GM23338 (cell line): ENCODE results near the gene SERGEF.

Experiments
- CREB1 ChIP-seq: fragments of 250-450 bp; sonication (Bioruptor Pico); IDR thresholded peaks from 2 replicates; pipeline ENCODE4 v1.5.0; 2020; ENCODE audit warnings: low read depth, mild to moderate bottlenecking, moderate library complexity
- EZH2 ChIP-seq: fragments of 200-600 bp; sonication (generic); IDR thresholded peaks from one replicate; pipeline ENCODE4 v1.8.0; 2017; ENCODE audit warnings: antibody characterized with exemption, mild to moderate bottlenecking, low read depth; ENCODE audit not compliant: unreplicated experiment
- EZH2phosphoT487 ChIP-seq: fragments of 200-600 bp; sonication (generic); IDR thresholded peaks from one replicate; pipeline ENCODE4 v1.8.1; 2018; ENCODE audit warnings: antibody characterized with exemption; ENCODE audit not compliant: unreplicated experiment
- JUNB ChIP-seq: IDR thresholded peaks from one replicate; pipeline ENCODE4 v1.6.1; 2016; ENCODE audit warnings: antibody characterized with exemption; ENCODE audit not compliant: unreplicated experiment
- POLR2AphosphoS5 ChIP-seq: IDR thresholded peaks from 2 replicates; pipeline ENCODE4 v1.6.1; 2016; ENCODE audit warnings: antibody characterized with exemption, low read depth
- ZNF114 ChIP-seq: fragments of 250-450 bp; sonication (Bioruptor Pico); IDR thresholded peaks from 2 replicates; pipeline ENCODE4 v1.5.0; 2020; ENCODE audit warnings: mild to moderate bottlenecking, moderate library complexity
- ZNF331 ChIP-seq: fragments of 250-450 bp; sonication (Bioruptor Pico); IDR thresholded peaks from 2 replicates; pipeline ENCODE4 v1.5.0; 2020; ENCODE audit warnings: low read depth, mild to moderate bottlenecking, moderate library complexity
- TF ChIP-seq, protein P1 (sequence below), 2 experiments: fragments of 200-600 bp in 1 of 2; sonication (generic) in 1 of 2; conservative IDR thresholded peaks; 2 replicates each; pipeline versions ENCODE4 v1.5.1 to v1.6.1; 2016 to 2017; ENCODE audit warnings: antibody characterized with exemption in 2 of 2, low read depth in 2 of 2, mild to moderate bottlenecking in 2 of 2, moderate library complexity in 1 of 2
- TF ChIP-seq, protein P2 (sequence below): IDR thresholded peaks from one replicate; pipeline ENCODE4 v1.6.1; 2018; ENCODE audit warnings: antibody characterized with exemption; ENCODE audit not compliant: unreplicated experiment
- TF ChIP-seq, protein P3 (sequence below): IDR thresholded peaks from 2 replicates; pipeline ENCODE4 v1.6.1; 2016; ENCODE audit warnings: antibody characterized with exemption

DNA sequence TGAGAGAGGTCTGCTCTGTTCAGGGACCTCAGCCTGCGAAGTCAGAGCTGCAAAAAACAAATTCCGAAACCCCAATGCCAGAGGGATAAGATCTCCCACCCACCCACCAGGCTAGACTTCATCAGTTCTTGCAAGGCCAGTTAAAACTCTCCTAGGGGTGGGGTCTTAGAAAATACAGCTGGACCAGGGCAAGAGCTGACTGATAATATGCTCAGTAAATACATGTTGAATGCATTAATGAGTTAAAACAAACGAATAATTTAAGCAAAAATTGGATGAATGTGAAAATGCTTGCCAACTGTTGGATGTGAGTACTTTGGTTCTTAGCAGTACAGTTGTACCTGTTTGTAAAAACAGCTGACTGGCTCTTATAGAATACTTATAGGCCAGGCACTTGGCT lies 129.8 kb downstream of the SERGEF start:
- TF ChIP-seq EZH2phosphoT487 (no peak), EZH2 (no peak), POLR2AphosphoS5 (no peak), CREB1 (CRISPR knock-in tag) (no peak), ZNF114 (no peak), JUNB (no peak), ZNF331 (CRISPR knock-in tag) (no peak)
- TF ChIP-seq, protein P1, sequence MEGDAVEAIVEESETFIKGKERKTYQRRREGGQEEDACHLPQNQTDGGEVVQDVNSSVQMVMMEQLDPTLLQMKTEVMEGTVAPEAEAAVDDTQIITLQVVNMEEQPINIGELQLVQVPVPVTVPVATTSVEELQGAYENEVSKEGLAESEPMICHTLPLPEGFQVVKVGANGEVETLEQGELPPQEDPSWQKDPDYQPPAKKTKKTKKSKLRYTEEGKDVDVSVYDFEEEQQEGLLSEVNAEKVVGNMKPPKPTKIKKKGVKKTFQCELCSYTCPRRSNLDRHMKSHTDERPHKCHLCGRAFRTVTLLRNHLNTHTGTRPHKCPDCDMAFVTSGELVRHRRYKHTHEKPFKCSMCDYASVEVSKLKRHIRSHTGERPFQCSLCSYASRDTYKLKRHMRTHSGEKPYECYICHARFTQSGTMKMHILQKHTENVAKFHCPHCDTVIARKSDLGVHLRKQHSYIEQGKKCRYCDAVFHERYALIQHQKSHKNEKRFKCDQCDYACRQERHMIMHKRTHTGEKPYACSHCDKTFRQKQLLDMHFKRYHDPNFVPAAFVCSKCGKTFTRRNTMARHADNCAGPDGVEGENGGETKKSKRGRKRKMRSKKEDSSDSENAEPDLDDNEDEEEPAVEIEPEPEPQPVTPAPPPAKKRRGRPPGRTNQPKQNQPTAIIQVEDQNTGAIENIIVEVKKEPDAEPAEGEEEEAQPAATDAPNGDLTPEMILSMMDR (conservative IDR thresholded peaks at IDR 0.05; ENCODE audit: low read depth in 2 of 2) = no peak
- TF ChIP-seq, protein P2, sequence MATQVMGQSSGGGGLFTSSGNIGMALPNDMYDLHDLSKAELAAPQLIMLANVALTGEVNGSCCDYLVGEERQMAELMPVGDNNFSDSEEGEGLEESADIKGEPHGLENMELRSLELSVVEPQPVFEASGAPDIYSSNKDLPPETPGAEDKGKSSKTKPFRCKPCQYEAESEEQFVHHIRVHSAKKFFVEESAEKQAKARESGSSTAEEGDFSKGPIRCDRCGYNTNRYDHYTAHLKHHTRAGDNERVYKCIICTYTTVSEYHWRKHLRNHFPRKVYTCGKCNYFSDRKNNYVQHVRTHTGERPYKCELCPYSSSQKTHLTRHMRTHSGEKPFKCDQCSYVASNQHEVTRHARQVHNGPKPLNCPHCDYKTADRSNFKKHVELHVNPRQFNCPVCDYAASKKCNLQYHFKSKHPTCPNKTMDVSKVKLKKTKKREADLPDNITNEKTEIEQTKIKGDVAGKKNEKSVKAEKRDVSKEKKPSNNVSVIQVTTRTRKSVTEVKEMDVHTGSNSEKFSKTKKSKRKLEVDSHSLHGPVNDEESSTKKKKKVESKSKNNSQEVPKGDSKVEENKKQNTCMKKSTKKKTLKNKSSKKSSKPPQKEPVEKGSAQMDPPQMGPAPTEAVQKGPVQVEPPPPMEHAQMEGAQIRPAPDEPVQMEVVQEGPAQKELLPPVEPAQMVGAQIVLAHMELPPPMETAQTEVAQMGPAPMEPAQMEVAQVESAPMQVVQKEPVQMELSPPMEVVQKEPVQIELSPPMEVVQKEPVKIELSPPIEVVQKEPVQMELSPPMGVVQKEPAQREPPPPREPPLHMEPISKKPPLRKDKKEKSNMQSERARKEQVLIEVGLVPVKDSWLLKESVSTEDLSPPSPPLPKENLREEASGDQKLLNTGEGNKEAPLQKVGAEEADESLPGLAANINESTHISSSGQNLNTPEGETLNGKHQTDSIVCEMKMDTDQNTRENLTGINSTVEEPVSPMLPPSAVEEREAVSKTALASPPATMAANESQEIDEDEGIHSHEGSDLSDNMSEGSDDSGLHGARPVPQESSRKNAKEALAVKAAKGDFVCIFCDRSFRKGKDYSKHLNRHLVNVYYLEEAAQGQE = no peak
- TF ChIP-seq, protein P3, sequence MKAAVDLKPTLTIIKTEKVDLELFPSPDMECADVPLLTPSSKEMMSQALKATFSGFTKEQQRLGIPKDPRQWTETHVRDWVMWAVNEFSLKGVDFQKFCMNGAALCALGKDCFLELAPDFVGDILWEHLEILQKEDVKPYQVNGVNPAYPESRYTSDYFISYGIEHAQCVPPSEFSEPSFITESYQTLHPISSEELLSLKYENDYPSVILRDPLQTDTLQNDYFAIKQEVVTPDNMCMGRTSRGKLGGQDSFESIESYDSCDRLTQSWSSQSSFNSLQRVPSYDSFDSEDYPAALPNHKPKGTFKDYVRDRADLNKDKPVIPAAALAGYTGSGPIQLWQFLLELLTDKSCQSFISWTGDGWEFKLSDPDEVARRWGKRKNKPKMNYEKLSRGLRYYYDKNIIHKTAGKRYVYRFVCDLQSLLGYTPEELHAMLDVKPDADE = no peak
